Measurements from ENCODE around the gene SMIM26.

DNA sequence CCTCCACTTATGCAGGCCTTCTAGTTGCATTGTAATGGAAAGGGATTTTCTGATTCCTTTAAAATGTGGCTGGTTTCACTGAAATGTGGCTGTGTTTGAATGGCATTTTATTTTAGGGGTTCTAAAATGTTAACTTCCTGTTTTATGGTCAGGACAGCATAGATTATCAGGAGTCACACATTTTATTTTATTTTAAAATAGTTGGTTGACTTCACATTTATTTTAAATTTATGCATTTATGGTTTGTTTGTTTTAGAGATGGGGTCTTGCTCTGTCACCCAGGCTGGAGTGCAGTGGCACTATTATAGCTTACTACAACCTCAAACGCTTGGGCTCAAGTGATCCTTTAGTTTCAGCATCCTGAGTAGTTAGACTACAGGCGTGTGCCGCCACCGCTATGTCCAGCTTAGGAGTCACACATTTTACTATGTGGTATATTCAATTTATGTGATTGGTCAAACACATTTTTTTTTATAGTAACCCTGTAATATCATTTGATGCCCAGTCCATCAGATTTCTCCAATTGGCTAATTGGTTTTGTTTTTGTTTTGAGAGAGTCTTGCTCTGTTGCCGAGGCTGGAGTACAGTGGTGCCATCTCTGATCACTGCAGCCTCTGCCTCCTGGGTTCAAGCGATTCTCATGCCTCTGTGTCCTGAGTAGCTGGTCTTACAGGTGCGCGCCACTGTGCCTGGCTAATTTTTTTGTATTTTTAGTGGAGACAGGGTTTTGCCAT is 22.9 kb downstream of the SMIM26 start:
- TF ChIP-seq, protein P1, sequence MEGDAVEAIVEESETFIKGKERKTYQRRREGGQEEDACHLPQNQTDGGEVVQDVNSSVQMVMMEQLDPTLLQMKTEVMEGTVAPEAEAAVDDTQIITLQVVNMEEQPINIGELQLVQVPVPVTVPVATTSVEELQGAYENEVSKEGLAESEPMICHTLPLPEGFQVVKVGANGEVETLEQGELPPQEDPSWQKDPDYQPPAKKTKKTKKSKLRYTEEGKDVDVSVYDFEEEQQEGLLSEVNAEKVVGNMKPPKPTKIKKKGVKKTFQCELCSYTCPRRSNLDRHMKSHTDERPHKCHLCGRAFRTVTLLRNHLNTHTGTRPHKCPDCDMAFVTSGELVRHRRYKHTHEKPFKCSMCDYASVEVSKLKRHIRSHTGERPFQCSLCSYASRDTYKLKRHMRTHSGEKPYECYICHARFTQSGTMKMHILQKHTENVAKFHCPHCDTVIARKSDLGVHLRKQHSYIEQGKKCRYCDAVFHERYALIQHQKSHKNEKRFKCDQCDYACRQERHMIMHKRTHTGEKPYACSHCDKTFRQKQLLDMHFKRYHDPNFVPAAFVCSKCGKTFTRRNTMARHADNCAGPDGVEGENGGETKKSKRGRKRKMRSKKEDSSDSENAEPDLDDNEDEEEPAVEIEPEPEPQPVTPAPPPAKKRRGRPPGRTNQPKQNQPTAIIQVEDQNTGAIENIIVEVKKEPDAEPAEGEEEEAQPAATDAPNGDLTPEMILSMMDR (IDR thresholded peaks at IDR 0.05): no peak
- no peak for TF ChIP-seq POLR2A (IDR thresholded peaks at IDR 0.05)
